Activated CD4-positive, alpha-beta T cell treated with anti-CD3 and anti-CD28 coated beads, Interleukin-2, amount 50 U/mL, for 24 hours (primary cell): Measurements from ENCODE around the gene RASSF5.

ENCODE experiments used
- DNase-seq, 2 donors: peaks; one replicate each; pipeline ENCODE4 v3.0.0-alpha.2; 2020; ENCODE audit warnings: low read depth in 1 of 2, low spot score in 1 of 2

Gene RASSF5

GRCh38 chr1:206507284-206508129 is at the start of gene RASSF5:
TSS of gene RASSF5 (plus strand) at chr1:206507531. CDS start at chr1:206507603, 72 bp downstream.
- DNase-seq: peak; percentile 63 to 73

DNA sequence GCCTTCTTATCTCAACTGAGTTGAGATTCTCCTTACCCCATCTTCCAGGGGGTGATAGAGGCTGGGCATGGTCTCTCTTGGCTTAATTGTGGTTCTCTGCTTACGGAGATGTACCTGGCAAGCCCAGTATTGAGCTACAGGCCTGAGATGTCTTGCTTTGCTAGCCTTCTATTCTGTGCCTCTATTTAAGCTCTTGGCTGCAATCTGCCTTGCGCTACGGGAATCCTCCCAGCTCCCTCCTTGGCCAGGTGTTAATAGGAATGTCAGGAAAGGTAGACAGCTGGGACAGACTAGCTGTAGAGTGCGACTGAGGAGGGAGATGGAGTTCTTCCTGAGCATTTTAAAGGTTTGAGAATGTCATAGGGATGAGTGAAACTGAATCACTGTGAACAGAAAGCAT is 47.6 kb upstream of the RASSF5 start:
- DNase-seq: no peak

- no peak for DNase-seq
Observed at GRCh38 chr1:206460836-206461426, 46.4 kb upstream of the RASSF5 start.

GRCh38 chr1:206461602-206462455 is 45.5 kb upstream of the RASSF5 start:
- peak; percentile 56 to 73 for DNase-seq

DNA sequence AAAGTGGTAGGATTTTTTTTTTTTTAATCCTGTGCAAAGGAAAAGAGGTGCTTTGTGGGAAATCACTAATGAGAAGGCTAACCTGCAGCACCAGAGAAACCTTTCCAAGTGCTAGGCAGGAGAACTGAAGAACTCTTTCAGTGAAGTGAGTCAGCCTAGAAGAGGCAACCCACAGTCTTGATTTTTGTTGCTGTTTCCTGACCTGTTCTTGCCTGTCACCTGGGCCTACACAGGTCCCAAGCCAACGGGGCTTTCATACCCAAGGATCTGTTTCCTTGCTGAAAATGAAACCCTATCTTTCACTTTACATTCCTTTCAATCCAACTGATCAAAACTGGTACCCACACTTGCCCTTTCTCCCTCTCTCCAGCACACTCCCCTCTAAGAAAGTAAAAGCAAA is 44.2 kb upstream of the RASSF5 start:
- no peak for DNase-seq

- DNase-seq: no peak
Observed at GRCh38 chr1:206463911-206464310, 43.4 kb upstream of the RASSF5 start.

DNA sequence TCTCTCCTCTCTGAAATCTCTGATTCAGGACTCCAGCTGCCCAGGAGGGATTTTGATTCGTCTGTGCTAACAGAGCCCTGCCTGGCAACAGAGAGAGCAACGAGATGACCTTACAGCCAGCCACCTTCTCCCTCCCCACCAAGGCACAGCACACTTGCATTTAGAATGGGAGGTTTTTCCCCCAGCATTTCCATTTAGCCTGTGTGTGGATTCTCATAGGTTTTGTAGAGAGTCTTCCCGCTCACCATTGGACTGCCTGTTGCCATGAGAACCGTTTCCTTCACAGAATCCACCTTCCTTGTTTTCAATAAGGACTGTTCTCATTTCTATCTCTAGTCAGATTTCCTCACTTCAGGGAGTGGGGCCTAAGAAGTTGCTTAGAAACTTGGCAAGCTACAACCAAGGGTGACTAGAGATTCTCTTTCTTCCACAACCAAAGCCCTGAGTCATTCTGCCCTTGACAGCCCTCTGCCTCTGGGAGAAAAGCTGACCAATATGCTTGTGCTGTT is 42.8 kb upstream of the RASSF5 start:
- DNase-seq: no peak

- no peak for DNase-seq
Observed at GRCh38 chr1:206465951-206466350, 41.4 kb upstream of the RASSF5 start.

DNA sequence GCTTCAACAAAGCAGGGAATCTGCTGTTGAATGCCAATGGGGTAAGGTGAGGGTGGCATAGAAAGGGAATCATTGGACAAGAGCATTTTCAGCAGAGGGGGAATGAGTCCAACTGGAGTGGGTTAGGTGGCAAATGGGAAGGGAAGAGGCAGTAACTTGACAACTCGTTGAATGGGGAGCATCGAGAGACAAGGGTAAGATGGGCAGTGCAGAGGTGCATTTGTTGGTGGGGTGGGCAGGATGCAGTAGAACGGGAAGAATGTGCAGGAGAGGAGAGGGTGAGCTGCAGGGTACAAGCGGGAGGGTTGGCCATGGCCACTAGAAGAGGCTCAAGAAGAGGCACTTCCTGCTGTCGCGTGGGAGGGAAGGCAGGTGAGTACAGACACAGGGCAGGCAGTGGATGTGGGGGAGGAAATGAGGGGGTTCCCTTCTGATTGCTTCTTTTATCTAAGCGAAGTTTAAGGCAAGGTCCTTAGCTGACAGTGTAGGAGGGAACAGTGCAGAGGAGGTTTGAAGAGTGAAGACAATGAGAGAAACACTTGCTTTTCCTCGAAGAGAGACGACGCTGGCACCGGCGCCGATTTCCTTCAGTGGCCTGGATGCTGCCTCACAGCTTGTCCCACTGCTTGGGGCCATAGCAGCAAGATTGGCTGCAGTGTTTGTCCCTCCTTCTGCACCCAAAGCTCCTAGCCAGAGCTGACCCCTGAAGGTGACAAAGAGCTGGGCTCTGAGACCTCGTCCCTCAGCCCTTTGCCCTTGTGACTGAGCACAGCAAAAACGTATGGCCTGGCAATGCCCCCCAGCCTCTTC is 40.3 kb upstream of the RASSF5 start:
- no peak for DNase-seq

GRCh38 chr1:206467915-206468314 is 39.4 kb upstream of the RASSF5 start:
- DNase-seq: no peak

GRCh38 chr1:206468571-206468970 is 38.8 kb upstream of the RASSF5 start:
- DNase-seq: no peak

DNA sequence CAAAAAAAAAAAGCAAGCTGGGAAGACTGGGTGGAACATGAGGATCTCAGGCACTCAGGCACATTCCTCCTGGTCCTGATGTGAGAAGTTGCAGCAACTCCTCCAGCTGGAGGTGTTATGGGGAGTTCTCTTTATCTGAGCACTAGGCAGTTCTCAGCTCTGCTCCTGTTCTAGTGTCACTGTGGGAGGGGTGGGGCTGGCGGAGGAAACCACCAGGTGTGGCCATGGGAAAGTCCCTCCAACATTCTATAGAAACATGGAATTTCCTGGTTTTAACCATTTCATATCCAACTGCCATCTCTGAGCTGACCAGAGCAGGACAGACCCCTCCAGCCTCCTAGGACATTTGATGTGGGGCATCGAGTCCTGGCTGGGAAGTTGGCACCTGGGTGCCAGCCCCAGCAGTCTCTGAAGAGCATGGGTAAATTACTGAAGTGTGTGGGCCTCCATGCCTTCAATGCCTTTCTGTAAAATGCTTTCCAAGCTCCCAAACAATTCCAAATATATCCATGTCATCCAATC is 37.9 kb upstream of the RASSF5 start:
- DNase-seq: peak in 1 of 2 donors; percentile 45

DNA sequence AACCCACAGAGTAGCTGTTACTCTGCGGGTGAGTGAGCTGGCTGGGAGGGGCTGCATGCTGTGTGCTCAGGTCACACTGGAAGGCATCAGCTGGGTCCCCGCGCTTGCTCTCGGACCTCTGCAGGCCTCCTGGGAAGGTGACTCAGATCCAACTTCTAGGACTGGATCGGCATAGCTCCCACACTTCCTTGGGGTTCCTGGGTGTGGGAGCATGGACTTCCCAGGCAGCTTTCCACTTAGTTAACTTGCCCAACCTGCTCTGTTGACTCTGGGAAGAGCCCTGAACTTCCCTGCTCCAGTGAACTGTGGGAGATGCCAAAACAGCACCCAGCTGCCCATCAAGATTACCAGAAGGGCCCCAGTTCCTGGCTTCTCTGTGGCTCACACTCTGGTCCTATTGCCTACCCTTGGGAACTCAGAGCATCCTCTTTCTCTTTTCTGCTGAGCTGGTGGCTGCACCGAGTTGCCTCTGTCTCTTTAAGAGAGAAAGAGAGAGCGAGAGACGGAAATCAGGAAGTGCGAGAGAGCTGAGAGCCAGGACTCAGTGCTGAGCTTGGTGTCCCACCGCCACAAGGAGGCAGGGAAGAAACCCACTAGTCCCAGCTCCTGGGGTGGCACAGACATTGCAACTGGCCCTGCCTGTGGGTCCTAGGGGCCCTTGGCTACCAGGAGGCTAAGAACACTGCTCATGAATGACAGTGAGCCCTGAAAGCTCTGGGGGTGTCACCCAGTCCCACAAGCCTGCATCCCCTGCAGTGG is 37.2 kb upstream of the RASSF5 start, which contains the start of gene IKBKE:
Gene IKBKE (plus strand): TSS at position 544 of the 759 bp plus-strand sequence. CDS start 2,752 bp downstream, outside the sequence.
- no peak for DNase-seq

DNA sequence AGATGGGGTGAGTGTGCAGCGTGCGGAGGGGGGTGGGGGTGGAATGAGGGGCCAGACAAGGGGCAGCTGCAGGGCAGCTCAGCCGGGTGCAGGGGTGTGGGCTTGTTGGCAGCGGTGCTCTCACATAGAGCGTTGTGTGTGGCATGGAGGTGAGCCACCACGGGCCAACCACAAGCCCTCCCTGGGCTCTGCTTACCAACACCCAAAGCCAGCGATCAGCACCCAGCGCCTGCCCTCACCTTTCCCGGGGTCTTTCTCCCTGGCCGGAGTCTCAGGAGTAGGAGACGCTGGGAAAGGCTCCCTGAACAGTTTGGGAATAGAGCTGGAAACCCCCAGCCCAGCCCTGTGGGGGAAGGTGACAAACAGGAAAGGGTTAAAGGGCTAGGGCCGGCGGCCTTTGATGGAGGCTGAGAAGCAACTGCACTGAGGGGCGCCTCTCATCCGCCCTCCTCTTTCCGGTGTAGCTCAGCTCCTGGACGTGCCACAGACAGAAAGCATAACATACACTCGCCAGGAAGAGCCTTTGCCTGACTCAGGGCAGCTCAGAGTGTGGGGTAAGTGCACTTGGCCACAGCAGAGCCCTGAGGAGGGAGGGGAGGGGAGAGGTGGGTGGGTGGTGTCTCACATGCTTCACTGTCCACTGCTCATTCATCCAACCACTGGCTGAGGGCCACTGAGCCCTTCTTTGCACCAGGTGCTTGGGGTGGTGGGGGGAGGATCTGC is 36.5 kb upstream of the RASSF5 start:
- DNase-seq: no peak

- no peak for DNase-seq
Observed at GRCh38 chr1:206471415-206471801, 35.9 kb upstream of the RASSF5 start.

GRCh38 chr1:206472024-206472423 is 35.3 kb upstream of the RASSF5 start:
- DNase-seq: no peak

DNA sequence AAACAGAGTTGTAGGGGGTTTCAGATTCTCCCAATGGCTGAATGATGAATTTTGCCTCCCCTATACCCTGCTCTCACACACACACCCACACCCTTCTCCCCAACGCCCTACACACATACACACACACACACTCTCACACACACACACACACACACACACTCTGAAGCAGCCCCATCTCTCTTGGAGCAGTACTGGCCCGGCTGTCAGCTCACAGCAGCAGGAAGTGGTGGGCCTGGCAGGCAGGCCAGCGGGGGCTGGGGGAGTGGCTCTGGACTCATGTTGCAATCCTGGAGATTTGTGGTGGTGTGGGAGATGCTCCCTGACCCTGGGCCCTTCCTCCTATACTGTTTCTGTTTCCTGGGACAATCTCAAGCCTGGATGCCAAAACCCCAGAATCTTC is 34.9 kb upstream of the RASSF5 start:
- DNase-seq: no peak

GRCh38 chr1:206472886-206473285 is 34.4 kb upstream of the RASSF5 start:
- no peak for DNase-seq

DNA sequence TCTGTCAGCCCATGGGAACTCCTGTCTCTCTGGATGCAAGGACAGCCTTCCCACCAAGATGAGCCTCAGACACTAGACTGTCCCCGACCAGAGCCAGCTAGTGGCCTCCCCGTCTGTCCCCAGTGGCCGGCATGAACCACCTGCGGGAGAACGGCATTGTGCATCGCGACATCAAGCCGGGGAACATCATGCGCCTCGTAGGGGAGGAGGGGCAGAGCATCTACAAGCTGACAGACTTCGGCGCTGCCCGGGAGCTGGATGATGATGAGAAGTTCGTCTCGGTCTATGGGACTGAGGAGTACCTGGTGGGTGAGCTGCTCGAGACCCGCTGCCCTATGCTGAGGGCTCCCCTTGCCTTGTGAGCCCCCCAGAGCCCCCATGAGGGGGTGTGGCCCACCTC is 31.3 kb upstream of the RASSF5 start:
- DNase-seq: no peak
